H9 (cell line): ENCODE results near the gene SRRM3. TPM values are rescaled to one million over a fixed set of nuclear protein-coding genes. Genes with fewer than 3 reads are reported as not detected.

Experiments used
- DNase-seq: peaks from one replicate; pipeline ENCODE4 v3.0.0-alpha.2; 2017
- H2AFZ ChIP-seq: one replicate; pipeline ENCODE4 v1.6.1; 2013; ENCODE audit warnings: mild to moderate bottlenecking, low read length, control low read depth, moderate library complexity
- H2AK5ac ChIP-seq: 2 replicates; pipeline ENCODE4 v1.6.1; 2013; ENCODE audit warnings: low read length, control low read depth, mixed read lengths; ENCODE audit not compliant: insufficient read length
- H2BK120ac ChIP-seq: one replicate; pipeline ENCODE4 v1.6.1; 2013; ENCODE audit warnings: low read depth, mild to moderate bottlenecking, low read length, control low read depth, inconsistent platforms; ENCODE audit not compliant: poor library complexity, severe bottlenecking
- H2BK12ac ChIP-seq: 2 replicates; pipeline ENCODE4 v1.6.1; 2013; ENCODE audit warnings: low read length, control low read depth, mixed read lengths, low read depth; ENCODE audit not compliant: insufficient read length
- H2BK15ac ChIP-seq: 2 replicates; pipeline ENCODE4 v1.6.1; 2013; ENCODE audit warnings: low read depth, low read length, control low read depth
- H2BK20ac ChIP-seq: one replicate; pipeline ENCODE4 v1.6.1; 2013; ENCODE audit warnings: low read depth, mild to moderate bottlenecking, low read length, control low read depth, inconsistent platforms; ENCODE audit not compliant: poor library complexity, severe bottlenecking
- H2BK5ac ChIP-seq: 2 replicates; pipeline ENCODE4 v1.6.1; 2013; ENCODE audit warnings: low read length, control low read depth, mixed read lengths; ENCODE audit not compliant: insufficient read length
- H3K14ac ChIP-seq: 2 replicates; pipeline ENCODE4 v1.6.1; 2013; ENCODE audit warnings: low read length, control low read depth; ENCODE audit not compliant: insufficient read depth
- H3K18ac ChIP-seq: 2 replicates; pipeline ENCODE4 v1.6.1; 2013; ENCODE audit warnings: low read depth, mild to moderate bottlenecking, mixed read lengths, low read length, control low read depth; ENCODE audit not compliant: insufficient read length
- H3K23ac ChIP-seq: 2 replicates; pipeline ENCODE4 v1.6.1; 2013; ENCODE audit warnings: low read length, control low read depth, mixed read lengths, low read depth; ENCODE audit not compliant: insufficient read length
- H3K23me2 ChIP-seq: 2 replicates; pipeline ENCODE4 v1.6.1; 2013; ENCODE audit warnings: low read depth, mild to moderate bottlenecking, mixed read lengths, low read length, control low read depth; ENCODE audit not compliant: insufficient read length, poor library complexity, severe bottlenecking
- H3K27ac ChIP-seq: 2 replicates; pipeline ENCODE4 v1.5.1; 2013; ENCODE audit warnings: low read length, control low read depth, mixed read lengths, low read depth; ENCODE audit not compliant: insufficient read length
- H3K27me3 ChIP-seq: 2 replicates; pipeline ENCODE4 v1.6.1; 2013; ENCODE audit warnings: low read length, control low read depth, inconsistent platforms; ENCODE audit not compliant: insufficient read depth
- H3K4ac ChIP-seq: 2 replicates; pipeline ENCODE4 v1.6.1; 2013; ENCODE audit warnings: low read depth, mild to moderate bottlenecking, control low read depth, inconsistent platforms, low read length, moderate library complexity
- H3K4me1 ChIP-seq: 2 replicates; pipeline ENCODE4 v1.6.1; 2013; ENCODE audit warnings: low read length, control low read depth, inconsistent platforms; ENCODE audit not compliant: insufficient read depth
- H3K4me2 ChIP-seq: 2 replicates; pipeline ENCODE4 v1.6.1; 2013; ENCODE audit warnings: low read length, control low read depth, mixed read lengths; ENCODE audit not compliant: insufficient read length, insufficient read depth
- H3K56ac ChIP-seq: 2 replicates; pipeline ENCODE4 v1.6.1; 2013; ENCODE audit warnings: low read depth, mild to moderate bottlenecking, mixed read lengths, low read length, control low read depth; ENCODE audit not compliant: insufficient read length
- H3K79me1 ChIP-seq: 2 replicates; pipeline ENCODE4 v1.6.1; 2013; ENCODE audit warnings: low read depth, mild to moderate bottlenecking, moderate library complexity, low read length, control low read depth, inconsistent platforms; ENCODE audit not compliant: insufficient read depth, poor library complexity, severe bottlenecking
- H3K79me2 ChIP-seq: 2 replicates; pipeline ENCODE4 v1.6.1; 2013; ENCODE audit warnings: low read length, control low read depth, inconsistent platforms; ENCODE audit not compliant: insufficient read depth
- H3K9ac ChIP-seq: 2 replicates; pipeline ENCODE4 v1.6.1; 2013; ENCODE audit warnings: low read length, control low read depth, mixed read lengths; ENCODE audit not compliant: insufficient read length; ENCODE audit errors: extremely low read depth
- H3K9me3 ChIP-seq: one replicate; pipeline ENCODE4 v1.6.1; 2013; ENCODE audit warnings: low read depth, low read length, inconsistent platforms; ENCODE audit not compliant: control insufficient read depth
- H3T11ph ChIP-seq: one replicate; pipeline ENCODE4 v1.6.1; 2013; ENCODE audit warnings: mild to moderate bottlenecking, low read length, control low read depth, inconsistent platforms
- H4K20me1 ChIP-seq: one replicate; pipeline ENCODE4 v1.6.1; 2013; ENCODE audit not compliant: control insufficient read depth, insufficient read length, insufficient read depth
- H4K5ac ChIP-seq: 2 replicates; pipeline ENCODE4 v1.6.1; 2013; ENCODE audit warnings: low read depth, mild to moderate bottlenecking, mixed read lengths, low read length, control low read depth; ENCODE audit not compliant: insufficient read length
- H4K8ac ChIP-seq: replicated peaks from 2 replicates; pipeline ENCODE4 v1.6.1; 2013; ENCODE audit warnings: low read length, control low read depth, mixed read lengths, low read depth; ENCODE audit not compliant: insufficient read length
- H4K91ac ChIP-seq: 2 replicates; pipeline ENCODE4 v1.6.1; 2013; ENCODE audit warnings: low read depth, mild to moderate bottlenecking, moderate library complexity, mixed read lengths, low read length, control low read depth; ENCODE audit not compliant: insufficient read length
- H3K27ac Mint-ChIP-seq, 3 experiments: 2 replicates in 2 of 3; 3 replicates in 1 of 3; pipeline ENCODE4 v1.8.0; 2020 to 2021; ENCODE audit warnings: mixed read lengths in 3 of 3, mild to moderate bottlenecking in 1 of 3, moderate library complexity in 1 of 3
- H3K27me3 Mint-ChIP-seq: 2 replicates; pipeline ENCODE4 v1.8.0; 2021; ENCODE audit warnings: low read depth, mild to moderate bottlenecking, moderate library complexity, mixed read lengths
- H3K36me3 Mint-ChIP-seq, 3 experiments: 2 replicates in 2 of 3; 3 replicates in 1 of 3; pipeline ENCODE4 v1.8.0; 2020 to 2021; ENCODE audit warnings: low read depth in 3 of 3, mixed read lengths in 3 of 3; ENCODE audit not compliant: insufficient read depth in 1 of 3
- H3K4me1 Mint-ChIP-seq, 2 experiments: 2 replicates each; pipeline ENCODE4 v1.8.0; 2020; ENCODE audit warnings: mixed read lengths in 2 of 2
- H3K4me3 Mint-ChIP-seq, 2 experiments: 2 replicates in 1 of 2; 3 replicates in 1 of 2; pipeline ENCODE4 v1.8.0; 2020 to 2021; ENCODE audit warnings: mild to moderate bottlenecking in 2 of 2, mixed read lengths in 2 of 2, moderate library complexity in 1 of 2
- H3K9me3 Mint-ChIP-seq, 2 experiments: 2 replicates in 1 of 2; 3 replicates in 1 of 2; pipeline ENCODE4 v1.8.0; 2020; ENCODE audit warnings: mild to moderate bottlenecking in 2 of 2, mixed read lengths in 2 of 2, moderate library complexity in 1 of 2
- WGBS: extraction: QIAGEN DNeasy Blood & Tissue Kit; methylation state at CpG from one replicate; pipeline ENCODE4 v1.1.7; 2013; ENCODE audit warnings: missing lambda C conversion rate, low lambda C conversion rate, mixed read lengths; ENCODE audit not compliant: insufficient read length; ENCODE audit errors: extremely low coverage; 5-methylcytosine and 5-hydroxymethylcytosine counted together
- total RNA-seq: library from RNA; stranded (reverse); gene quantifications from 2 replicates; pipeline ENCODE4 v1.2.1, GENCODE V29; 2021
- TF ChIP-seq, protein P1 (sequence below): fragments of 200-600 bp; sonication (generic); conservative IDR thresholded peaks from 3 replicates; pipeline ENCODE4 v1.8.0; 2021; ENCODE audit warnings: antibody characterized with exemption, mild to moderate bottlenecking

SRRM3 gene
- total RNA-seq, 1 experiment from 2014 or later = 11.0 TPM

- Histone ChIP-seq H3K4me1 (peaks cover 19% of the 10 kb centered on the region), H3K9ac (no peak overlapping the region)
- peak overlapping the region in 2 of 3 experiments; percentile 23 to 48; a peak in 1 of 7 replicates for H3K27ac Mint-ChIP-seq
Observed at GRCh38 chr7:76220185-76221057, 18.7 kb downstream of the SRRM3 start.

More at GRCh38 chr7:76220185-76221057, 18.7 kb downstream of the SRRM3 start:
- Histone ChIP-seq H4K20me1 (no peaks in the 10 kb centered on the region), H3K14ac (0 out of 2 replicates have a peak overlapping the region, but pooled peaks have one; percentile 53), H2AFZ (no peak overlapping the region), H3K23ac (no peak overlapping the region), H2BK5ac (no peak overlapping the region), H2BK20ac (no peak overlapping the region), H3K4ac (no peak overlapping the region), H4K91ac (no peak overlapping the region), H2BK120ac (no peak overlapping the region), H2BK12ac (no peak overlapping the region), H3T11ph (no peak overlapping the region), H3K4me2 (no peak overlapping the region), H3K79me2 (no peaks in the 10 kb centered on the region), H4K8ac (no peak overlapping the region), H3K9me3 (no peaks in the 10 kb centered on the region), H3K56ac (no peak overlapping the region), H3K23me2 (no peaks in the 10 kb centered on the region), H3K27me3 (no peaks in the 10 kb centered on the region), H3K79me1 (no peaks in the 10 kb centered on the region), H3K27ac (no peak overlapping the region), H3K18ac (peak overlapping the region; percentile 49), H2BK15ac (no peak overlapping the region), H4K5ac (no peak overlapping the region), H2AK5ac (no peak overlapping the region)
- no peaks in the 10 kb centered on the region for H3K36me3 Mint-ChIP-seq
- peak; percentile 87 for DNase-seq
- H3K4me1 Mint-ChIP-seq = peaks cover 51 to 70% of the 10 kb centered on the region in 2 experiments
- H3K27me3 Mint-ChIP-seq = peaks cover 6% of the 10 kb centered on the region
- H3K9me3 Mint-ChIP-seq = no peaks in the 10 kb centered on the region; a peak in 1 of 5 replicates
- TF ChIP-seq, protein P1, sequence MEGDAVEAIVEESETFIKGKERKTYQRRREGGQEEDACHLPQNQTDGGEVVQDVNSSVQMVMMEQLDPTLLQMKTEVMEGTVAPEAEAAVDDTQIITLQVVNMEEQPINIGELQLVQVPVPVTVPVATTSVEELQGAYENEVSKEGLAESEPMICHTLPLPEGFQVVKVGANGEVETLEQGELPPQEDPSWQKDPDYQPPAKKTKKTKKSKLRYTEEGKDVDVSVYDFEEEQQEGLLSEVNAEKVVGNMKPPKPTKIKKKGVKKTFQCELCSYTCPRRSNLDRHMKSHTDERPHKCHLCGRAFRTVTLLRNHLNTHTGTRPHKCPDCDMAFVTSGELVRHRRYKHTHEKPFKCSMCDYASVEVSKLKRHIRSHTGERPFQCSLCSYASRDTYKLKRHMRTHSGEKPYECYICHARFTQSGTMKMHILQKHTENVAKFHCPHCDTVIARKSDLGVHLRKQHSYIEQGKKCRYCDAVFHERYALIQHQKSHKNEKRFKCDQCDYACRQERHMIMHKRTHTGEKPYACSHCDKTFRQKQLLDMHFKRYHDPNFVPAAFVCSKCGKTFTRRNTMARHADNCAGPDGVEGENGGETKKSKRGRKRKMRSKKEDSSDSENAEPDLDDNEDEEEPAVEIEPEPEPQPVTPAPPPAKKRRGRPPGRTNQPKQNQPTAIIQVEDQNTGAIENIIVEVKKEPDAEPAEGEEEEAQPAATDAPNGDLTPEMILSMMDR = peak; percentile 38; the same call in 2 of the 3 replicates
- WGBS = no CpG with 5 or more reads among the region's 16 CpGs
- peak overlapping the region in 1 of 2 experiments; percentile 38; a peak in 2 of 5 replicates for H3K4me3 Mint-ChIP-seq
